HepG2 (cell line): ENCODE data around the gene LTB4R2. TPM values are rescaled to one million over a fixed set of nuclear protein-coding genes. Genes with fewer than 3 reads are reported as not detected.

ENCODE experiments used
- AFF4 ChIP-seq: sonication (generic); formaldehyde crosslinking; IDR thresholded peaks from 2 replicates; pipeline ENCODE4 v1.4.0; 2020; ENCODE audit warnings: missing genetic modification reagents
- BORCS8-MEF2B ChIP-seq: sonication (generic); formaldehyde crosslinking; IDR thresholded peaks from 2 replicates; pipeline ENCODE4 v1.8.0; 2022; ENCODE audit warnings: mild to moderate bottlenecking, missing genetic modification reagents
- DPF2 ChIP-seq: sonication (generic); formaldehyde crosslinking; IDR thresholded peaks from 2 replicates; pipeline ENCODE4 v1.4.0; 2020; ENCODE audit warnings: mild to moderate bottlenecking, low read depth, missing genetic modification reagents, borderline replicate concordance
- EZH2 ChIP-seq: conservative IDR thresholded peaks from 2 replicates; pipeline ENCODE4 v1.6.1; 2012; ENCODE audit warnings: mild to moderate bottlenecking, low read depth, low read length, moderate library complexity
- FLYWCH1 ChIP-seq: sonication (generic); formaldehyde crosslinking; IDR thresholded peaks from 2 replicates; pipeline ENCODE4 v1.8.1; 2023; ENCODE audit warnings: mild to moderate bottlenecking, missing genetic modification reagents
- MNT ChIP-seq: fragments of 450-650 bp; IDR thresholded peaks from 2 replicates; pipeline ENCODE4 v1.6.1; 2016
- NFAT5 ChIP-seq: sonication (generic); formaldehyde crosslinking; IDR thresholded peaks from 2 replicates; pipeline ENCODE4 v1.4.0; 2020; ENCODE audit warnings: missing genetic modification reagents
- NKX3-1 ChIP-seq: sonication (generic); formaldehyde crosslinking; IDR thresholded peaks from 2 replicates; pipeline ENCODE4 v1.5.0; 2020; ENCODE audit warnings: missing genetic modification reagents
- PHF5A ChIP-seq: IDR thresholded peaks from one replicate; pipeline ENCODE4 v1.6.1; 2018; ENCODE audit warnings: low read depth, missing genetic modification reagents; ENCODE audit not compliant: unreplicated experiment
- SIX4 ChIP-seq: sonication (generic); formaldehyde crosslinking; IDR thresholded peaks from 2 replicates; pipeline ENCODE4 v1.4.0; 2020; ENCODE audit warnings: missing genetic modification reagents
- TARDBP ChIP-seq: sonication (generic); formaldehyde crosslinking; IDR thresholded peaks from 2 replicates; pipeline ENCODE4 v1.8.0; 2022; ENCODE audit warnings: mild to moderate bottlenecking, missing genetic modification reagents
- TEAD3 ChIP-seq: optimal IDR thresholded peaks from 2 replicates; pipeline ENCODE3; 2016; ENCODE audit warnings: borderline replicate concordance
- TMF1 ChIP-seq: sonication (generic); formaldehyde crosslinking; IDR thresholded peaks from 2 replicates; pipeline ENCODE4 v1.8.1; 2022; ENCODE audit warnings: low read depth, missing genetic modification reagents
- ZFP41 ChIP-seq: sonication (generic); formaldehyde crosslinking; IDR thresholded peaks from 2 replicates; pipeline ENCODE4 v1.4.0; 2020; ENCODE audit warnings: mild to moderate bottlenecking, missing genetic modification reagents, borderline replicate concordance
- ZKSCAN5 ChIP-seq: sonication (generic); formaldehyde crosslinking; IDR thresholded peaks from 2 replicates; pipeline ENCODE4 v1.5.1; 2020; ENCODE audit warnings: mild to moderate bottlenecking, missing genetic modification reagents
- ZMAT3 ChIP-seq: sonication (generic); formaldehyde crosslinking; conservative IDR thresholded peaks from 2 replicates; pipeline ENCODE4 v1.7.0; 2021; ENCODE audit warnings: missing genetic modification reagents
- ZNF12 ChIP-seq: sonication (generic); formaldehyde crosslinking; IDR thresholded peaks from 2 replicates; pipeline ENCODE4 v1.5.0; 2020; ENCODE audit warnings: missing genetic modification reagents
- ZNF547 ChIP-seq: sonication (generic); formaldehyde crosslinking; IDR thresholded peaks from 2 replicates; pipeline ENCODE4 v1.5.1; 2020; ENCODE audit warnings: mild to moderate bottlenecking, missing genetic modification reagents
- ZNF615 ChIP-seq: sonication (generic); formaldehyde crosslinking; IDR thresholded peaks from 2 replicates; pipeline ENCODE4 v1.5.0; 2020; ENCODE audit warnings: mild to moderate bottlenecking, missing genetic modification reagents, borderline replicate concordance
- ZNF766 ChIP-seq: sonication (generic); formaldehyde crosslinking; IDR thresholded peaks from 2 replicates; pipeline ENCODE4 v1.5.0; 2020; ENCODE audit warnings: missing genetic modification reagents, borderline replicate concordance
- polyA plus RNA-seq, 8 experiments: library from polyadenylated mRNA; depleted of rRNA in 3 of 8; stranded (reverse) in 7 of 8; unstranded in 1 of 8; fragments of >200 nt; fragmentation: Illumina TruSeq in 4 of 8; extraction: Trizol in 4 of 8; gene quantifications; 2 replicates each; pipeline versions ENCODE4 v1.2.1 to v1.2.3, GENCODE V29; 2011 to 2016; ENCODE audit warnings: low read depth in 4 of 8, missing spikeins in 1 of 8, mixed read lengths in 1 of 8; ENCODE audit not compliant: insufficient read depth in 1 of 8
- total RNA-seq, 5 experiments: library from RNA; depleted of rRNA; stranded (reverse); fragments of >200 nt; fragmentation: Illumina TruSeq; extraction: Trizol; gene quantifications; 2 replicates each; pipeline ENCODE4 v1.2.3, GENCODE V29; 2016; ENCODE audit warnings: low read depth in 1 of 5

The LTB4R2 gene
- total and polyA plus RNA-seq, 2 of the 13 experiments (the other 11 are each of a cell fraction or from before 2014, with no cell fraction given): 3.9 to 6.9 TPM

GRCh38 chr14:24297190-24297964 lies 12.6 kb upstream of the LTB4R2 start (continued):
- no peak; the same call in 1 of the 2 replicates for TF ChIP-seq AFF4 (CRISPR knock-in tag)
- TF ChIP-seq TMF1: no peak
- TF ChIP-seq TEAD3 (CRISPR knock-in tag): peak; percentile 93
- TF ChIP-seq NKX3-1 (CRISPR knock-in tag): no peak
- peak; percentile 64; the same call in 1 of the 2 replicates for TF ChIP-seq SIX4 (CRISPR knock-in tag)
- no peak for TF ChIP-seq FLYWCH1
- no peak for TF ChIP-seq MNT
- TF ChIP-seq DPF2: no peak
- 0 out of 2 replicates have a peak, but pooled peaks have one; percentile 60 for TF ChIP-seq ZNF547 (CRISPR knock-in tag)
- TF ChIP-seq ZKSCAN5: peak; percentile 86
- TF ChIP-seq ZNF12: 0 out of 2 replicates have a peak, but pooled peaks have one; percentile 25
- TF ChIP-seq ZFP41 (CRISPR knock-in tag): no peak
- no peak for TF ChIP-seq EZH2
- no peak for TF ChIP-seq ZNF766
- 0 out of 2 replicates have a peak, but pooled peaks have one; percentile 57 for TF ChIP-seq ZMAT3 (CRISPR knock-in tag)
- no peak; the same call in 1 of the 2 replicates for TF ChIP-seq NFAT5 (CRISPR knock-in tag)
- TF ChIP-seq TARDBP (CRISPR knock-in tag): peak; percentile 2; the same call in 1 of the 2 replicates
- no peak; the same call in 1 of the 2 replicates for TF ChIP-seq BORCS8-MEF2B (CRISPR knock-in tag)
- no peak for TF ChIP-seq ZNF615 (CRISPR knock-in tag)
- TF ChIP-seq PHF5A (CRISPR knock-in tag): no peak
